ENCODE results near the gene MDC1.

MDC1 gene

GRCh38 chr6:30705620-30706019, 11.5 kb downstream of the MDC1 start:
- H3K27me3 ChIP-seq (ENCODE audit: insufficient read depth, low read length, poor library complexity, severe bottlenecking) = no peaks in the 10 kb centered on the region
- no peaks in the 10 kb centered on the region for H3F3A ChIP-seq (ENCODE audit: low read depth)
- H3K9me3 ChIP-seq (ENCODE audit: insufficient read depth, low read depth, low read length) = no peaks in the 10 kb centered on the region
- H3K79me2 ChIP-seq (ENCODE audit: insufficient read depth, low read length) = peaks cover 6% of the 10 kb centered on the region; the same call in 1 of the 2 replicates
- TF ChIP-seq EZH2phosphoT487 (IDR thresholded peaks at IDR 0.05; ENCODE audit: borderline replicate concordance) = no peak
- TF ChIP-seq, protein P1, sequence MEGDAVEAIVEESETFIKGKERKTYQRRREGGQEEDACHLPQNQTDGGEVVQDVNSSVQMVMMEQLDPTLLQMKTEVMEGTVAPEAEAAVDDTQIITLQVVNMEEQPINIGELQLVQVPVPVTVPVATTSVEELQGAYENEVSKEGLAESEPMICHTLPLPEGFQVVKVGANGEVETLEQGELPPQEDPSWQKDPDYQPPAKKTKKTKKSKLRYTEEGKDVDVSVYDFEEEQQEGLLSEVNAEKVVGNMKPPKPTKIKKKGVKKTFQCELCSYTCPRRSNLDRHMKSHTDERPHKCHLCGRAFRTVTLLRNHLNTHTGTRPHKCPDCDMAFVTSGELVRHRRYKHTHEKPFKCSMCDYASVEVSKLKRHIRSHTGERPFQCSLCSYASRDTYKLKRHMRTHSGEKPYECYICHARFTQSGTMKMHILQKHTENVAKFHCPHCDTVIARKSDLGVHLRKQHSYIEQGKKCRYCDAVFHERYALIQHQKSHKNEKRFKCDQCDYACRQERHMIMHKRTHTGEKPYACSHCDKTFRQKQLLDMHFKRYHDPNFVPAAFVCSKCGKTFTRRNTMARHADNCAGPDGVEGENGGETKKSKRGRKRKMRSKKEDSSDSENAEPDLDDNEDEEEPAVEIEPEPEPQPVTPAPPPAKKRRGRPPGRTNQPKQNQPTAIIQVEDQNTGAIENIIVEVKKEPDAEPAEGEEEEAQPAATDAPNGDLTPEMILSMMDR (conservative IDR thresholded peaks at IDR 0.05; ENCODE audit: low read length) = no peak
- no peaks in the 10 kb centered on the region for H4K20me1 ChIP-seq (ENCODE audit: insufficient read depth, low read length, poor library complexity, severe bottlenecking)
- H2AFZ ChIP-seq (ENCODE audit: low read length) = no peak overlapping the region
- peaks cover 30% of the 10 kb centered on the region; the same call in 1 of the 2 replicates for H3K36me3 ChIP-seq (ENCODE audit: insufficient read depth, low read length)
- no peak overlapping the region for H3K9ac ChIP-seq (ENCODE audit: low read depth, low read length, poor library complexity, severe bottlenecking)
- H3K4me2 ChIP-seq (ENCODE audit: low read depth, low read length, poor library complexity, severe bottlenecking) = no peak overlapping the region
- no peaks in the 10 kb centered on the region for H3K9me2 ChIP-seq (replicated peaks; ENCODE audit: low read depth, low read length)
- no peak overlapping the region for H3K4me3 ChIP-seq (ENCODE audit: low read length, poor library complexity, severe bottlenecking)
- H3K4me1 ChIP-seq (ENCODE audit: insufficient read depth, low read length, poor library complexity, severe bottlenecking) = peaks cover under 1% of the 10 kb centered on the region

DNA sequence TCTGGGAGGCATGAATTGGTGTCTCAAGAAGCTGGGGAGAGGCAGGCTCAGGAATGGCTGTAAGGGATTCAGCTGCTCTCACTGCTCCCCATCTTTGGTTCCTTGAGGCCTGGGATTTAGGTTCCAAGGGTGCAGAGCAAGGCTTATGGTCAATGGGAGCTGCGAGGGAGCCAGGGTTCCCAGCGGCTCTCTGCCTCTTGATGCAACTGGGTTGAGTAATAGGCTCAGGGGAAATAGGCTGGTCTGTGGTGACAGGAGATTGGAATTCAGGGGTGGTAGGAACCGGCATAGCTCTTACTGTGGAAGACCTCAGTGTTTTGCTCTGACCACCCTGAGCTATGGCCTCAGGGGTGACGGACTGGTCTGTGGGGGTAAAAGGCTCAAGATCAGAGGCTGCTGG, 13.3 kb downstream of the MDC1 start:
- Histone ChIP-seq H3K4me3 (ENCODE audit: low read length, poor library complexity, severe bottlenecking) (no peak overlapping the region), H3K4me2 (ENCODE audit: low read depth, low read length, poor library complexity, severe bottlenecking) (no peak overlapping the region), H4K20me1 (ENCODE audit: insufficient read depth, low read length, poor library complexity, severe bottlenecking) (no peaks in the 10 kb centered on the region), H3K79me2 (ENCODE audit: insufficient read depth, low read length) (no peaks in the 10 kb centered on the region; the same call in 1 of the 2 replicates), H3F3A (ENCODE audit: low read depth) (no peaks in the 10 kb centered on the region), H3K9me3 (ENCODE audit: insufficient read depth, low read depth, low read length) (no peaks in the 10 kb centered on the region), H3K9ac (ENCODE audit: low read depth, low read length, poor library complexity, severe bottlenecking) (no peak overlapping the region), H2AFZ (ENCODE audit: low read length) (no peak overlapping the region), H3K36me3 (ENCODE audit: insufficient read depth, low read length) (peaks cover 33% of the 10 kb centered on the region; the same call in 1 of the 2 replicates), H3K4me1 (ENCODE audit: insufficient read depth, low read length, poor library complexity, severe bottlenecking) (no peaks in the 10 kb centered on the region), H3K27me3 (ENCODE audit: insufficient read depth, low read length, poor library complexity, severe bottlenecking) (no peaks in the 10 kb centered on the region), H3K9me2 (replicated peaks; ENCODE audit: low read depth, low read length) (no peaks in the 10 kb centered on the region)
- TF ChIP-seq, protein P1 (conservative IDR thresholded peaks at IDR 0.05; ENCODE audit: low read length) = no peak
- no peak for TF ChIP-seq EZH2phosphoT487 (IDR thresholded peaks at IDR 0.05; ENCODE audit: borderline replicate concordance)

DNA sequence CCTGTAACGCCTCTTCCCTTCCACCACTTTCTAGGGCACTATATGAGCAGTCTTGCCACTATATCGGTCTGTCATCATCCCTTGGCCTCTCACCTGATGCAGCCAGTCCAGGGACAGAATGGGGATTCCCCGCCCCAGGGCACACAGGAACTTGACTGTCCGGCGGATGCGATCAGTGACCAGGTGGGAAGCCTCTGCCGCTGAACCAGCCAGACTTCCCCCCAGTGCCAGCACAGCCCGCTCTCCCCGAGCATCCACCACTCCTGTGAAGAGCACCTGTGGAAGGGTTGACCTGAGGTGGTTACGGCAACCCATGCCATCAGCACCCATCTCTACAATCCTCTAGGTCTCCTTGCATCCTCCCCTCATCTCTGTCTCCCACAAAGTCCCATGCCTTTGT, 14.1 kb downstream of the MDC1 start:
- Histone ChIP-seq H3K4me2 (ENCODE audit: low read depth, low read length, poor library complexity, severe bottlenecking) (no peak overlapping the region), H3F3A (ENCODE audit: low read depth) (no peaks in the 10 kb centered on the region), H3K9me2 (replicated peaks; ENCODE audit: low read depth, low read length) (no peaks in the 10 kb centered on the region), H3K36me3 (ENCODE audit: insufficient read depth, low read length) (peaks cover 31% of the 10 kb centered on the region; the same call in 1 of the 2 replicates), H3K27me3 (ENCODE audit: insufficient read depth, low read length, poor library complexity, severe bottlenecking) (no peaks in the 10 kb centered on the region), H4K20me1 (ENCODE audit: insufficient read depth, low read length, poor library complexity, severe bottlenecking) (no peaks in the 10 kb centered on the region), H3K79me2 (ENCODE audit: insufficient read depth, low read length) (no peaks in the 10 kb centered on the region; the same call in 1 of the 2 replicates), H3K9ac (ENCODE audit: low read depth, low read length, poor library complexity, severe bottlenecking) (no peak overlapping the region), H2AFZ (ENCODE audit: low read length) (no peak overlapping the region), H3K4me1 (ENCODE audit: insufficient read depth, low read length, poor library complexity, severe bottlenecking) (no peaks in the 10 kb centered on the region), H3K9me3 (ENCODE audit: insufficient read depth, low read depth, low read length) (no peaks in the 10 kb centered on the region), H3K4me3 (ENCODE audit: low read length, poor library complexity, severe bottlenecking) (no peak overlapping the region)
- TF ChIP-seq, protein P1 (conservative IDR thresholded peaks at IDR 0.05; ENCODE audit: low read length) = no peak
- TF ChIP-seq EZH2phosphoT487 (IDR thresholded peaks at IDR 0.05; ENCODE audit: borderline replicate concordance) = no peak

All from Loucy (cell line).